ENCODE measurements around the gene HIBCH.

DNA sequence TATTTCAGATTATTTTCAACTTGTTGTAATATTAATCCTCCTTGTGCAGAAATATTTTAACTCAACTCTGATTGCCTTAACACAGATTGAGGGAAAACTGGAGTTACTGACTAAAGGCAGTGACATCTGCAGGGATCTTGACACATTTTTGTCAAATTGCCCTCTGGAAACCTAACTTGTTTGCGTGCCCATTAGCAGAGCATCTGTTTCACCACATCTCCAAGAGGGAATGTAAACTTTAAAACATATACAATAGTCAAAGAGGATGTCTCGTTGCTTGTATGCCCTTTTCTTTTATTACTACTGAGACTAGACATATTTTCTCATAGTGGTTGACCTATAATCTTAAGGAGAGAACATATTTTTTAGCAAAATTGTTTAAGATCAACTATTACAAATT lies 38.0 kb upstream of the HIBCH start:
- TF ChIP-seq, protein P1, sequence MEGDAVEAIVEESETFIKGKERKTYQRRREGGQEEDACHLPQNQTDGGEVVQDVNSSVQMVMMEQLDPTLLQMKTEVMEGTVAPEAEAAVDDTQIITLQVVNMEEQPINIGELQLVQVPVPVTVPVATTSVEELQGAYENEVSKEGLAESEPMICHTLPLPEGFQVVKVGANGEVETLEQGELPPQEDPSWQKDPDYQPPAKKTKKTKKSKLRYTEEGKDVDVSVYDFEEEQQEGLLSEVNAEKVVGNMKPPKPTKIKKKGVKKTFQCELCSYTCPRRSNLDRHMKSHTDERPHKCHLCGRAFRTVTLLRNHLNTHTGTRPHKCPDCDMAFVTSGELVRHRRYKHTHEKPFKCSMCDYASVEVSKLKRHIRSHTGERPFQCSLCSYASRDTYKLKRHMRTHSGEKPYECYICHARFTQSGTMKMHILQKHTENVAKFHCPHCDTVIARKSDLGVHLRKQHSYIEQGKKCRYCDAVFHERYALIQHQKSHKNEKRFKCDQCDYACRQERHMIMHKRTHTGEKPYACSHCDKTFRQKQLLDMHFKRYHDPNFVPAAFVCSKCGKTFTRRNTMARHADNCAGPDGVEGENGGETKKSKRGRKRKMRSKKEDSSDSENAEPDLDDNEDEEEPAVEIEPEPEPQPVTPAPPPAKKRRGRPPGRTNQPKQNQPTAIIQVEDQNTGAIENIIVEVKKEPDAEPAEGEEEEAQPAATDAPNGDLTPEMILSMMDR (conservative IDR thresholded peaks at IDR 0.05; ENCODE audit: low read depth, low read length): no peak
- no peak for TF ChIP-seq RFX5 (IDR thresholded peaks at IDR 0.05; ENCODE audit: low read depth, low read length)
- TF ChIP-seq POLR2A (IDR thresholded peaks at IDR 0.05; ENCODE audit: low read depth, low read length): no peak
- no peak for TF ChIP-seq USF2 (IDR thresholded peaks at IDR 0.05; ENCODE audit: low read depth, low read length)
- no peak for TF ChIP-seq CEBPB (IDR thresholded peaks at IDR 0.05; ENCODE audit: low read depth, low read length)
- no peak for TF ChIP-seq SMC3 (IDR thresholded peaks at IDR 0.05; ENCODE audit: low read depth, low read length)
- TF ChIP-seq MAFK (IDR thresholded peaks at IDR 0.05; ENCODE audit: low read depth, low read length): no peak
- no peak for TF ChIP-seq BHLHE40 (IDR thresholded peaks at IDR 0.05; ENCODE audit: low read depth, low read length)
